K562 (cell line): Measurements from ENCODE around the gene DGKZ. TPM values are rescaled to one million over a fixed set of nuclear protein-coding genes. Genes with fewer than 3 reads are reported as not detected.
A peak's percentile ranks its signal among the peaks of the same experiment; 100 is the strongest.

ENCODE experiments used
- ATAC-seq: fragments of 200-7000 bp; cut with Tn5 transposase; 3 replicates; pipeline ENCODE4 v1.9.1; 2020; ENCODE audit warnings: moderate library complexity
- BruUV-seq: library from RNA; stranded (reverse); fragments of 400-500 nt; replicated peaks from 2 replicates; lab custom pipeline; 2021; lab: Mats Ljungman, UMichigan
- CTCF ChIA-PET: fragments of 300-600 bp; formaldehyde crosslinking; extraction: SDS; loops from one replicate; lab custom pipeline; 2021; ENCODE audit warnings: low intra/inter-chr PET ratio; lab: Yijun Ruan, JAX
- POLR2A ChIA-PET: fragments of 300-600, 350-650 bp; sonication (Branson Sonifier 250); formaldehyde crosslinking; extraction: SDS; loops from one replicate; lab custom pipeline; 2021; ENCODE audit warnings: antibody characterized with exemption, inconsistent platforms; lab: Yijun Ruan, JAX
- DNase-seq, 4 experiments: peaks; one replicate each; pipeline versions ENCODE4 v3.0.0 to v3.0.0-alpha.2; 2011 to 2018; ENCODE audit warnings: low spot score in 3 of 4, mixed read lengths in 3 of 4; ENCODE audit errors: extremely low read depth in 1 of 4
- FAIRE-seq: peaks from 2 replicates; lab custom pipeline; 2011; peaks lifted over from hg19 to GRCh38; lab: Jason Lieb, UNC
- H2AFZ ChIP-seq: 2 replicates; pipeline ENCODE4 v1.6.0; 2011; ENCODE audit warnings: low read depth, low read length, control low read depth, inconsistent platforms
- H3K27ac ChIP-seq: fragments of 200-600 bp; 3 replicates; pipeline ENCODE4 v1.8.0; 2011; ENCODE audit warnings: low read depth, mild to moderate bottlenecking, control low read depth, inconsistent platforms, low read length, moderate library complexity, mixed read lengths; ENCODE audit errors: extremely low read depth
- H3K27me3 ChIP-seq, 2 experiments: fragments of 300-600 bp in 1 of 2; 2 replicates in 1 of 2; 3 replicates in 1 of 2; pipeline versions ENCODE4 v1.6.0 to v1.8.0; 2011; ENCODE audit warnings: inconsistent platforms in 2 of 2, low read length in 2 of 2, mild to moderate bottlenecking in 1 of 2, mixed read lengths in 1 of 2, moderate library complexity in 1 of 2; ENCODE audit not compliant: control insufficient read depth in 2 of 2, insufficient read depth in 2 of 2
- H3K36me3 ChIP-seq: fragments of 300-600 bp; 3 replicates; pipeline ENCODE4 v1.8.0; 2011; ENCODE audit warnings: mild to moderate bottlenecking, low read length, inconsistent platforms; ENCODE audit not compliant: control insufficient read depth, insufficient read depth
- H3K4me1 ChIP-seq, 2 experiments: fragments of 200-600 bp in 1 of 2; replicated peaks in 1 of 2; 2 replicates in 1 of 2; 3 replicates in 1 of 2; pipeline versions ENCODE4 v1.5.1 to v1.8.0; 2011; ENCODE audit warnings: inconsistent platforms in 2 of 2, low read length in 2 of 2, mild to moderate bottlenecking in 1 of 2, mixed read lengths in 1 of 2, moderate library complexity in 1 of 2; ENCODE audit not compliant: control insufficient read depth in 2 of 2, insufficient read depth in 2 of 2
- H3K4me2 ChIP-seq: 2 replicates; pipeline ENCODE4 v1.6.1; 2011; ENCODE audit warnings: low read length, control low read depth, inconsistent platforms, mixed read lengths; ENCODE audit not compliant: insufficient read depth
- H3K4me3 ChIP-seq: fragments of 200-600 bp; sonication (generic), shearing (Covaris generic); 2 replicates; pipeline ENCODE4 v1.5.1; 2016; ENCODE audit warnings: control low read depth, inconsistent platforms
- H3K79me2 ChIP-seq: fragments of 200-600 bp; 3 replicates; pipeline ENCODE4 v1.8.0; 2011; ENCODE audit warnings: low read length, inconsistent platforms; ENCODE audit not compliant: control insufficient read depth, insufficient read depth
- H3K9ac ChIP-seq, 2 experiments: 2 replicates each; pipeline versions ENCODE4 v1.6.0 to v1.6.1; 2011; ENCODE audit warnings: low read depth in 2 of 2, low read length in 2 of 2, control low read depth in 1 of 2, inconsistent platforms in 1 of 2, mild to moderate bottlenecking in 1 of 2, mixed read lengths in 1 of 2; ENCODE audit not compliant: insufficient read depth in 1 of 2
- H3K9me1 ChIP-seq: one replicate; pipeline ENCODE4 v1.6.0; 2011; ENCODE audit warnings: inconsistent platforms, mild to moderate bottlenecking, low read length, moderate library complexity; ENCODE audit not compliant: control insufficient read depth, insufficient read depth
- H3K9me3 ChIP-seq: replicated peaks from 2 replicates; pipeline ENCODE4 v1.5.1; 2011; ENCODE audit warnings: low read depth, low read length, inconsistent platforms; ENCODE audit not compliant: control insufficient read depth, insufficient read depth
- H4K20me1 ChIP-seq: replicated peaks from 2 replicates; pipeline ENCODE4 v1.6.1; 2011; ENCODE audit warnings: low read length, inconsistent platforms, mixed read lengths; ENCODE audit not compliant: control insufficient read depth, insufficient read depth
- AFF1 ChIP-seq, 2 experiments: fragments of 450-650 bp; IDR thresholded peaks; 2 replicates each; pipeline ENCODE4 v1.6.1; 2018; ENCODE audit warnings: mild to moderate bottlenecking in 2 of 2, low read depth in 1 of 2; ENCODE audit not compliant: partially characterized antibody in 2 of 2
- ARHGAP35 ChIP-seq: fragments of 450-650 bp; IDR thresholded peaks from 2 replicates; pipeline ENCODE4 v1.6.1; 2018; ENCODE audit not compliant: partially characterized antibody
- CC2D1A ChIP-seq: fragments of 450-650 bp; IDR thresholded peaks from 2 replicates; pipeline ENCODE4 v1.6.1; 2017; ENCODE audit warnings: mild to moderate bottlenecking
- MAZ ChIP-seq, 2 experiments: fragments of 450-650 bp in 1 of 2; sonication (generic) in 1 of 2; formaldehyde crosslinking; IDR thresholded peaks in 1 of 2; conservative IDR thresholded peaks in 1 of 2; 2 replicates each; pipeline versions ENCODE4 v1.4.0 to v1.5.0; 2020; ENCODE audit warnings: mild to moderate bottlenecking in 1 of 2, missing genetic modification reagents in 1 of 2
- MYC ChIP-seq, 2 experiments: fragments of 250-450 bp in 1 of 2; sonication (Bioruptor Pico) in 1 of 2; IDR thresholded peaks; 2 replicates each; pipeline versions ENCODE4 v1.5.1 to v1.6.1; 2012 to 2021; ENCODE audit warnings: low read depth in 2 of 2, borderline replicate concordance in 1 of 2, improper control_type of control experiment in 1 of 2, low read length in 1 of 2, mild to moderate bottlenecking in 1 of 2, moderate library complexity in 1 of 2
- MYNN ChIP-seq, 2 experiments: sonication (generic); formaldehyde crosslinking in 1 of 2; IDR thresholded peaks; 2 replicates each; pipeline versions ENCODE4 v1.5.0 to v1.6.1; 2016 to 2020; ENCODE audit warnings: antibody characterized with exemption in 1 of 2, missing genetic modification reagents in 1 of 2
- NBN ChIP-seq: fragments of 450-650 bp; IDR thresholded peaks from 2 replicates; pipeline ENCODE4 v1.6.1; 2016; ENCODE audit warnings: low read depth, mild to moderate bottlenecking
- NUFIP1 ChIP-seq: fragments of 450-650 bp; IDR thresholded peaks from 2 replicates; pipeline ENCODE4 v1.6.1; 2018; ENCODE audit not compliant: partially characterized antibody
- POLR3G ChIP-seq: IDR thresholded peaks from 2 replicates; pipeline ENCODE4 v1.6.1; 2011; ENCODE audit not compliant: insufficient read length, insufficient replicate concordance; ENCODE audit errors: extremely low read depth
- TRIM28 ChIP-seq: fragments of 450-650 bp; IDR thresholded peaks from 2 replicates; pipeline ENCODE4 v1.6.1; 2017
- ZNF639 ChIP-seq, 2 experiments: fragments of 200-800 bp in 1 of 2; sonication (Bioruptor generic) in 1 of 2; sonication (generic) in 1 of 2; formaldehyde crosslinking in 1 of 2; IDR thresholded peaks in 1 of 2; conservative IDR thresholded peaks in 1 of 2; 2 replicates each; pipeline versions ENCODE4 v1.5.0 to v1.6.1; 2016 to 2020; ENCODE audit warnings: missing compliant biosample characterization in 1 of 2, missing genetic modification characterization in 1 of 2, missing genetic modification reagents in 1 of 2
- WGBS: fragments of 100-300 bp; shearing (Covaris generic); methylation state at CpG from one replicate; pipeline ENCODE4 v1.1.6; 2016; ENCODE audit warnings: low coverage, mixed read lengths; ENCODE audit not compliant: insufficient coverage; ENCODE audit errors: missing lambda C conversion rate; 5-methylcytosine and 5-hydroxymethylcytosine counted together
- in situ Hi-C: fragments of 300-500 bp; cut with MboI; formaldehyde crosslinking; loops from 4 replicates; pipeline ENCODE4 v1.15.0; 2018; ENCODE audit warnings: inconsistent platforms, mixed read lengths
- intact Hi-C: fragments of 100-400 bp; cut with micrococcal nuclease; formaldehyde crosslinking; loops from 2 replicates; pipeline ENCODE4 v1.14.2; 2022
- polyA plus RNA-seq, 8 experiments: library from polyadenylated mRNA; depleted of rRNA in 4 of 8; stranded (reverse) in 5 of 8; unstranded in 3 of 8; fragments of >200 nt; fragmentation: Nextera tagmentation in 2 of 8; fragmentation: Illumina TruSeq in 1 of 8; extraction: Ambion mirVana in 2 of 8; extraction: Trizol in 1 of 8; gene quantifications; 2 replicates each; pipeline versions ENCODE4 v1.2.1 to v1.2.3, GENCODE V29; 2011 to 2014; ENCODE audit warnings: inconsistent platforms in 1 of 8, missing spikeins in 1 of 8
- total RNA-seq, 7 experiments: library from RNA; depleted of rRNA in 6 of 7; stranded (reverse); fragments of >200 nt in 6 of 7; fragmentation: Illumina TruSeq in 2 of 7; extraction: Trizol in 2 of 7; gene quantifications; 2 replicates each; pipeline versions ENCODE4 v1.2.1 to v1.2.3, GENCODE V29; 2011 to 2021; ENCODE audit warnings: low replicate concordance in 1 of 7

DGKZ gene
- total and polyA plus RNA-seq, 9 of the 15 experiments (the other 6 are each of a cell fraction or from before 2014, with no cell fraction given): 0.51 to 100 (median 44.2) TPM

GRCh38 chr11:46345881-46346484 is 1.3 kb upstream of the DGKZ start (continued):
- TF ChIP-seq ARHGAP35 (no peak), POLR3G (no peak), NBN (no peak), MYNN (IDR thresholded peaks at IDR 0.05) (no peak), MYNN (CRISPR knock-in tag; IDR thresholded peaks at IDR 0.05) (no peak)

GRCh38 chr11:46347637-46348311 is 511 bp downstream of the DGKZ start:
- Histone ChIP-seq H3K4me1 (peaks cover 30 to 56% of the 10 kb centered on the region in 2 experiments), H3K9me3 (no peaks in the 10 kb centered on the region), H3K4me3 (peak overlapping the region; percentile 77), H3K27me3 (no peaks in the 10 kb centered on the region), H3K36me3 (peaks cover 36% of the 10 kb centered on the region; the same call in 2 of the 3 replicates), H3K9ac (peak overlapping the region; percentile 79 to 95), H2AFZ (peak overlapping the region; percentile 27; the same call in 1 of the 2 replicates), H3K79me2 (peaks cover 44% of the 10 kb centered on the region), H3K4me2 (peak overlapping the region; percentile 86), H3K27ac (peak overlapping the region; percentile 65), H4K20me1 (peaks cover 16% of the 10 kb centered on the region), H3K9me1 (no peaks in the 10 kb centered on the region)
- WGBS: 6% methylated on average over 33 of the region's 63 CpGs
- no TSS peak for BruUV-seq
- POLR2A ChIA-PET: interaction anchor here (0.7 to 1.6 kb wide), 2 partner anchors 10 to 16 kb away, joined by 3 to 4 read pairs; no protein-coding TSS in a partner anchor
- in situ Hi-C loops: no loop called here
- intact Hi-C loops: no loop called here
- ATAC-seq: no peak
- DNase-seq: peak in 2 of 4 experiments; percentile 47 to 49
- CTCF ChIA-PET: interaction anchor here (0.6 kb wide), 1 partner anchor 277 kb away, joined by 3 read pairs; no protein-coding TSS in a partner anchor
- FAIRE-seq: no peak
- TF ChIP-seq MAZ (CRISPR knock-in tag; conservative IDR thresholded peaks at IDR 0.05 in 1 of 2, IDR thresholded peaks at IDR 0.05 in 1 of 2) (no peak), TRIM28 (no peak), NUFIP1 (no peak), MYC (IDR thresholded peaks at IDR 0.05; ENCODE audit: low read depth, low read length) (no peak), MYC (CRISPR knock-in tag; IDR thresholded peaks at IDR 0.05; ENCODE audit: borderline replicate concordance, low read depth) (no peak), CC2D1A (no peak), AFF1 (IDR thresholded peaks at IDR 0.05; ENCODE audit: low read depth in 1 of 2, partially characterized antibody in 2 of 2) (no peak), ZNF639 (CRISPR knock-in tag; conservative IDR thresholded peaks at IDR 0.05 in 1 of 2, IDR thresholded peaks at IDR 0.05 in 1 of 2) (0 out of 4 replicates have a peak, but pooled peaks of 1 of the 2 experiments have one; percentile 75)
